T-helper 17 cell (primary cell): ENCODE data around the gene HERPUD2. TPM values are rescaled to one million over a fixed set of nuclear protein-coding genes. Genes with fewer than 3 reads are reported as not detected.
A peak's percentile ranks its signal among the peaks of the same experiment; 100 is the strongest.

Experiments used
- ATAC-seq: fragments of 150-1000 bp; cut with Tn5 transposase; 2 replicates; pipeline ENCODE4 v1.10.0; 2021; ENCODE audit warnings: mild to moderate bottlenecking, moderate library complexity
- DNase-seq, 3 donors: peaks; one replicate each; pipeline versions ENCODE4 v3.0.0 to v3.0.0-alpha.2; 2020 to 2021
- H3K9me3 ChIP-seq: one replicate; pipeline ENCODE4 v1.7.0; 2013; ENCODE audit warnings: low read length, mild to moderate bottlenecking; ENCODE audit not compliant: control insufficient read depth, poor library complexity, severe bottlenecking
- H3K27ac Mint-ChIP-seq: one replicate; pipeline ENCODE4 v1.8.0; 2022; ENCODE audit warnings: mild to moderate bottlenecking, moderate library complexity, mixed read lengths
- H3K27me3 Mint-ChIP-seq: one replicate; pipeline ENCODE4 v1.8.0; 2022; ENCODE audit warnings: mixed read lengths
- H3K36me3 Mint-ChIP-seq: one replicate; pipeline ENCODE4 v1.8.0; 2022; ENCODE audit warnings: low read depth, mixed read lengths
- H3K4me1 Mint-ChIP-seq: one replicate; pipeline ENCODE4 v1.8.0; 2022; ENCODE audit warnings: mild to moderate bottlenecking, mixed read lengths
- H3K4me3 Mint-ChIP-seq: one replicate; pipeline ENCODE4 v1.8.0; 2022; ENCODE audit warnings: mild to moderate bottlenecking, moderate library complexity, mixed read lengths
- total RNA-seq, 4 donors: library from RNA in 2 of 4; stranded (reverse) in 2 of 4; gene quantifications; one replicate each; pipeline ENCODE4 v1.2.3 and lab custom pipeline; 2022 to 2026

The HERPUD2 gene
- total RNA-seq (100 to 1,000 TPM in 1 of 2 donors, 10 to 100 TPM in 1; 98.3 to 101 TPM), total RNA-seq (lab: John Stamatoyannopoulos, UW) (112 to 178 reads per million in 2 donors)

- H3K9me3 ChIP-seq: no peaks in the 10 kb centered on the region
- Mint-ChIP-seq H3K27ac (peak within 1 kb of the TSS; percentile 97), H3K4me1 (peaks cover 54% of the 10 kb centered on the region), H3K36me3 (peaks cover 3% of the 10 kb centered on the region), H3K27me3 (no peaks in the 10 kb centered on the region), H3K4me3 (peak within 1 kb of the TSS; percentile 94)
- DNase-seq: peak; percentile 87 to 90 (median 89)
- ATAC-seq: peak; percentile 87
These were observed at the start of gene HERPUD2 for GRCh38 chr7:35694784-35695472. HERPUD2 (minus strand) TSS chr7:35695135; CDS start chr7:35694330, 805 bp downstream.

DNA sequence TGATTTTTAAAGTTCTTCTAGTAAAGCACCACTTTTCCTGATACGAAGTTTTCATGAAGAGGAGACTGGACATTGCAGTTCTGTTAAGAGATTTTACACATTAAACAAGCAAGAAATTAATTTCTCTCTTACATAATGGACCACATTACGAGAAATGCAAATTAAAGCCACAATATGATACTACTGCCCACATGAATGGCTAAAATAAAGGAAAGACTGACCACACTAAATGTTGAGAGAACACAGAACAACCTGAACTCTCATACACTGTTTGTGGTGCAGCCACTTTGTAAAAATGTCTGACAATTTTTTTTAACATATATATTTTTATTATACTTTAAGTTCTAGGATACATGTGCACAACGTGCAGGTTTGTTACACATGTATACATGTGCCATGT is 44.0 kb upstream of the HERPUD2 start:
- no peak for DNase-seq
- Mint-ChIP-seq H3K27me3 (peaks cover under 1% of the 10 kb centered on the region), H3K27ac (no peak overlapping the region), H3K36me3 (peaks cover 3% of the 10 kb centered on the region), H3K4me1 (peaks cover 3% of the 10 kb centered on the region), H3K4me3 (no peak overlapping the region)
- ATAC-seq: no peak
- no peaks in the 10 kb centered on the region for H3K9me3 ChIP-seq

- no peak overlapping the region for H3K4me3 Mint-ChIP-seq
- no peak for DNase-seq
- no peaks in the 10 kb centered on the region for H3K9me3 ChIP-seq
- H3K27me3 Mint-ChIP-seq: peaks cover 6% of the 10 kb centered on the region
- no peak for ATAC-seq
- H3K27ac Mint-ChIP-seq: no peak overlapping the region
- peaks cover 5% of the 10 kb centered on the region for H3K4me1 Mint-ChIP-seq
- peaks cover 5% of the 10 kb centered on the region for H3K36me3 Mint-ChIP-seq
These were observed 41.8 kb upstream of the HERPUD2 start for GRCh38 chr7:35736725-35737124.

DNA sequence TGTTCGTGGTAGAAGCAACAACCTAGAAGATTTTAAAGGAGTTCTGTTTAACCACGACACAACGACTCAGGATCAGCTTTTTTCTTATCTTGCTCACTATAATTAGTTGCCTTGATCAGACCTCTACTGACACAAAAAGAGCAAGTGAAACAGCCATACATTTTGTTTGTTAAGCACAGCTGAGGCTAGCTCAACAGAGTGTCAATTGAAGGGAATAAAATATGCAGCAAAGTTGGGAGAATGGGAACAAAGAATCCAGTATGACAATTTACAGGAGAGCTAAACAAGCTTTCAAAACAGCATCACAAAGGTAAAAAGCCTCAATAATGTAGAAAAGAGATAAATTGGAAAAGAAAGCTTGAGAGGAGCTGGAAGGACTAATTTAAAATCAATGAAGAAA is 40.5 kb upstream of the HERPUD2 start:
- no peak for DNase-seq
- no peak for ATAC-seq
- H3K36me3 Mint-ChIP-seq: peaks cover 7% of the 10 kb centered on the region
- no peak overlapping the region for H3K27ac Mint-ChIP-seq
- no peaks in the 10 kb centered on the region for H3K9me3 ChIP-seq
- peaks cover 9% of the 10 kb centered on the region for H3K27me3 Mint-ChIP-seq
- H3K4me3 Mint-ChIP-seq: no peak overlapping the region
- H3K4me1 Mint-ChIP-seq: peaks cover 6% of the 10 kb centered on the region

GRCh38 chr7:35734001-35734483 is 39.1 kb upstream of the HERPUD2 start:
- Mint-ChIP-seq H3K36me3 (peaks cover 7% of the 10 kb centered on the region), H3K4me3 (no peak overlapping the region), H3K27ac (no peak overlapping the region), H3K27me3 (peaks cover 21% of the 10 kb centered on the region), H3K4me1 (peaks cover 11% of the 10 kb centered on the region)
- ATAC-seq (no peak), DNase-seq (no peak)
- H3K9me3 ChIP-seq: no peaks in the 10 kb centered on the region

- ATAC-seq (no peak), DNase-seq (no peak)
- H3K9me3 ChIP-seq: no peaks in the 10 kb centered on the region
- Mint-ChIP-seq H3K27me3 (peaks cover 31% of the 10 kb centered on the region), H3K4me3 (no peak overlapping the region), H3K36me3 (peaks cover 10% of the 10 kb centered on the region), H3K27ac (no peak overlapping the region), H3K4me1 (peaks cover 17% of the 10 kb centered on the region)
These were observed 36.4 kb upstream of the HERPUD2 start for GRCh38 chr7:35731349-35731748.

- no peaks in the 10 kb centered on the region for H3K9me3 ChIP-seq
- H3K36me3 Mint-ChIP-seq: peaks cover 8% of the 10 kb centered on the region
- H3K27me3 Mint-ChIP-seq: peaks cover 31% of the 10 kb centered on the region
- peak overlapping the region; percentile 65 for H3K27ac Mint-ChIP-seq
- H3K4me1 Mint-ChIP-seq: peaks cover 25% of the 10 kb centered on the region
- no peak overlapping the region for H3K4me3 Mint-ChIP-seq
- DNase-seq: no peak
- peak; percentile 63 for ATAC-seq
These were observed 34.3 kb upstream of the HERPUD2 start for GRCh38 chr7:35729061-35729783.

- peaks cover 8% of the 10 kb centered on the region for H3K36me3 Mint-ChIP-seq
- peaks cover 26% of the 10 kb centered on the region for H3K27me3 Mint-ChIP-seq
- H3K4me3 Mint-ChIP-seq: no peak overlapping the region
- no peak for ATAC-seq
- H3K27ac Mint-ChIP-seq: peak overlapping the region; percentile 65
- peaks cover 25% of the 10 kb centered on the region for H3K4me1 Mint-ChIP-seq
- no peaks in the 10 kb centered on the region for H3K9me3 ChIP-seq
- no peak for DNase-seq
These were observed 33.6 kb upstream of the HERPUD2 start for GRCh38 chr7:35728412-35729060.

DNA sequence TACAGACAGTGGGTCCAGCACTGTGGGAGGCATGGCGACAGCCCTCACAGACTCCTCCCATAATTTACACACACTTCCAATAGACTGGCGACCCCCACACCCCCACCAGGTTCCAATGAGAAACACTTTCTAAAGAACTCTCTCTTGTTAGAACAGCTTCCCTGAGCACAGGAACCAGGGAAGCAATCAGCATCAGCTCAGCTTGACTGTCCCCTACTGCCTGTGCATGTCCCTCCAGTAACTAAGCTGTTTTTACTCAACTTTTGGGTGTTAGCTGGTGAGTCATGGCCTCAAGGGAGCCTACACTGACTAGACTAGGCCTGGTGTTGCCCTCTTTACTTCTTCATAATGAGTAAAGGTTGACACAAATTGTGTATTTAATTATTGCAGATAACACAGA is 32.6 kb upstream of the HERPUD2 start:
- Mint-ChIP-seq H3K36me3 (peaks cover 8% of the 10 kb centered on the region), H3K27ac (no peak overlapping the region), H3K4me1 (peaks cover 25% of the 10 kb centered on the region)

DNA sequence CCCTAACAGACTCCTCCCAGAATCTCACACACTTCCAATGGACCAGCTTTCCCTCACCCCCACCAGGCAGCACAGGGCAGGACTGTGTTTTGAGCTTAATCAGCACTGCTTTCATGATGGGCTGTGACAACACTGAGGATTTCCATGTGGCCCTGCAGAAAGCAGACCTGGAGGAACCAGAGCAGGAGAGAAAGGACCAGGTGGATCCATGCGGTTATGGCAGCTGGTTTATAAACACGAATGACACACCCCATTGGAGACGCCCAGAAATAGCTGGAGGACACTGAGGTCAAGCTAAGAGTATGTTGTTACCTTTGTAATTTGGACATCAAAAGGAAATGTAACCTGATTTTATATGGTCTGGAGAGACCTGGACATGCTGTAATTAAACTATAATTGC is 31.7 kb upstream of the HERPUD2 start:
- Mint-ChIP-seq H3K27me3 (peaks cover 25% of the 10 kb centered on the region), H3K4me3 (no peak overlapping the region), H3K36me3 (peaks cover 5% of the 10 kb centered on the region), H3K4me1 (peaks cover 23% of the 10 kb centered on the region), H3K27ac (peak overlapping the region; percentile 14)
- no peaks in the 10 kb centered on the region for H3K9me3 ChIP-seq
- DNase-seq (no peak), ATAC-seq (no peak)

More for the DNA sequence above, 32.6 kb upstream of the HERPUD2 start:
- DNase-seq: no peak
- H3K9me3 ChIP-seq: no peaks in the 10 kb centered on the region
- Mint-ChIP-seq H3K4me3 (no peak overlapping the region), H3K27me3 (peaks cover 25% of the 10 kb centered on the region)
- no peak for ATAC-seq

DNA sequence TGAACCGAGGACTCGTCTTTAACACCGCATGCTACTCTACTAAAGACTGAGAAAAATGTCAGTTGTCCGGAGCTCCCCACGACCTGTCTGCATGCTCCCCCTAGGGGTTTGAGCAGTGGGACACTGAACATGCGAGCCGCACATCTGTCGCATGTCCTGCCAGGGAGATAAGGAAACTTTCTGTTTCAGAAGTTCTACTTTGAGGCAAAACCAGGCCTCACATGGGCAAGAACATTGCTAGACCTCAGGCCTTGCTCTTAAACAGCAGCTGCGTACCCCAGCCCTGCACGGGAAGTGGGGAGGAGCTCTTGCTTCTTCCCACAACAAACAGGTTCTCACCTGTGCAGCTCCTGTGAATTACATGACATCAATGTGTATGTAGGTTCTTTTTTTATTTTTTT is 30.3 kb upstream of the HERPUD2 start:
- no peaks in the 10 kb centered on the region for H3K9me3 ChIP-seq
- Mint-ChIP-seq H3K27ac (peak overlapping the region; percentile 56), H3K4me3 (peak overlapping the region; percentile 61), H3K27me3 (peaks cover 20% of the 10 kb centered on the region), H3K4me1 (peaks cover 22% of the 10 kb centered on the region), H3K36me3 (peaks cover 3% of the 10 kb centered on the region)
- DNase-seq (peak; percentile 11 to 55 (median 18)), ATAC-seq (peak; percentile 81)

DNA sequence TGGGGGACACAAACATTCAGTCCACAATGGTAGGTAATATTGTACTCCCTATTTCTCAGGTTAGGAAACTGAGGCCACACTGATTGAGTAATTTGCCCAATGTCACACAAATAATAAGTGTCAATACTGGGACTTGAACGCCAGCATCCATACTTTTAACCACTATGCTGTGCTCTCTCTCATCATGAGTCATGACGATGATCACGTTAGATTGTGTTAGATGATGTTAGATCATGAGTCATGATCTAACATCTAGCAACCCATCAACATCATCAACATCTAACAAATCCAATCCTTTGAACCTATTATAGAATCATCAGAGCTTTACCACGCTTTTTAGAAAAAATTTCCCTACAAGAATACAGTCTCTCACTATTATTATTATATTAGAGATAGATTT is 28.1 kb upstream of the HERPUD2 start:
- no peak overlapping the region for H3K4me3 Mint-ChIP-seq

More for the DNA sequence above, 28.1 kb upstream of the HERPUD2 start:
- ATAC-seq: peak; percentile 51
- H3K36me3 Mint-ChIP-seq: no peaks in the 10 kb centered on the region
- H3K27me3 Mint-ChIP-seq: no peaks in the 10 kb centered on the region
- H3K4me1 Mint-ChIP-seq: peaks cover 9% of the 10 kb centered on the region
- H3K9me3 ChIP-seq: no peaks in the 10 kb centered on the region
- DNase-seq: no peak
- H3K27ac Mint-ChIP-seq: no peak overlapping the region
